ENCODE data around the gene NUAK1.

Gene NUAK1

DNA sequence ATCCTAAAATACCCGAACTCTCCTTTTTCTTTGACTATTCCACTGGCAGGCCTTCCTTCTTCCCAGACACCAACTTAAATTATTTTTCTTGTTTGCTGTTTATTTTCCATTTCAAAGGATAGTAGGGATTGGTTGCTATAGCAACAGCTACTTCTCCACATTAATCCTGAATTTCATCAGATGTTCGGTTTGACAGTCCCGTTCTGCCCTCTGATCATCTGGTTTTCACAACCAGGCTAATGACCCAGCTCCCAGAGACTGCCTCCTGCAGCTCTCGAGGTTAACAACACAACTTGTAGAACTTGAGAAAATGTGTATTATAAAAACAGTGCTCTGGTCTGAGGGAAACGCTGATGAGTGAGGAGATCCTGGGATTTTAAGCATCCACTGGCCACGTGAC is 45.5 kb downstream of the NUAK1 start:
- DNase-seq (ENCODE audit: low read depth in 1 of 2, low spot score in 1 of 2): no peak
- TF ChIP-seq, protein P1, sequence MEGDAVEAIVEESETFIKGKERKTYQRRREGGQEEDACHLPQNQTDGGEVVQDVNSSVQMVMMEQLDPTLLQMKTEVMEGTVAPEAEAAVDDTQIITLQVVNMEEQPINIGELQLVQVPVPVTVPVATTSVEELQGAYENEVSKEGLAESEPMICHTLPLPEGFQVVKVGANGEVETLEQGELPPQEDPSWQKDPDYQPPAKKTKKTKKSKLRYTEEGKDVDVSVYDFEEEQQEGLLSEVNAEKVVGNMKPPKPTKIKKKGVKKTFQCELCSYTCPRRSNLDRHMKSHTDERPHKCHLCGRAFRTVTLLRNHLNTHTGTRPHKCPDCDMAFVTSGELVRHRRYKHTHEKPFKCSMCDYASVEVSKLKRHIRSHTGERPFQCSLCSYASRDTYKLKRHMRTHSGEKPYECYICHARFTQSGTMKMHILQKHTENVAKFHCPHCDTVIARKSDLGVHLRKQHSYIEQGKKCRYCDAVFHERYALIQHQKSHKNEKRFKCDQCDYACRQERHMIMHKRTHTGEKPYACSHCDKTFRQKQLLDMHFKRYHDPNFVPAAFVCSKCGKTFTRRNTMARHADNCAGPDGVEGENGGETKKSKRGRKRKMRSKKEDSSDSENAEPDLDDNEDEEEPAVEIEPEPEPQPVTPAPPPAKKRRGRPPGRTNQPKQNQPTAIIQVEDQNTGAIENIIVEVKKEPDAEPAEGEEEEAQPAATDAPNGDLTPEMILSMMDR (IDR thresholded peaks at IDR 0.05; ENCODE audit: insufficient read depth, low read length): no peak
- no peak for TF ChIP-seq GABPA (IDR thresholded peaks at IDR 0.05; ENCODE audit: low read depth)
- TF ChIP-seq POLR2AphosphoS5 (IDR thresholded peaks at IDR 0.05; ENCODE audit: low read depth): no peak
- TF ChIP-seq, protein P2, sequence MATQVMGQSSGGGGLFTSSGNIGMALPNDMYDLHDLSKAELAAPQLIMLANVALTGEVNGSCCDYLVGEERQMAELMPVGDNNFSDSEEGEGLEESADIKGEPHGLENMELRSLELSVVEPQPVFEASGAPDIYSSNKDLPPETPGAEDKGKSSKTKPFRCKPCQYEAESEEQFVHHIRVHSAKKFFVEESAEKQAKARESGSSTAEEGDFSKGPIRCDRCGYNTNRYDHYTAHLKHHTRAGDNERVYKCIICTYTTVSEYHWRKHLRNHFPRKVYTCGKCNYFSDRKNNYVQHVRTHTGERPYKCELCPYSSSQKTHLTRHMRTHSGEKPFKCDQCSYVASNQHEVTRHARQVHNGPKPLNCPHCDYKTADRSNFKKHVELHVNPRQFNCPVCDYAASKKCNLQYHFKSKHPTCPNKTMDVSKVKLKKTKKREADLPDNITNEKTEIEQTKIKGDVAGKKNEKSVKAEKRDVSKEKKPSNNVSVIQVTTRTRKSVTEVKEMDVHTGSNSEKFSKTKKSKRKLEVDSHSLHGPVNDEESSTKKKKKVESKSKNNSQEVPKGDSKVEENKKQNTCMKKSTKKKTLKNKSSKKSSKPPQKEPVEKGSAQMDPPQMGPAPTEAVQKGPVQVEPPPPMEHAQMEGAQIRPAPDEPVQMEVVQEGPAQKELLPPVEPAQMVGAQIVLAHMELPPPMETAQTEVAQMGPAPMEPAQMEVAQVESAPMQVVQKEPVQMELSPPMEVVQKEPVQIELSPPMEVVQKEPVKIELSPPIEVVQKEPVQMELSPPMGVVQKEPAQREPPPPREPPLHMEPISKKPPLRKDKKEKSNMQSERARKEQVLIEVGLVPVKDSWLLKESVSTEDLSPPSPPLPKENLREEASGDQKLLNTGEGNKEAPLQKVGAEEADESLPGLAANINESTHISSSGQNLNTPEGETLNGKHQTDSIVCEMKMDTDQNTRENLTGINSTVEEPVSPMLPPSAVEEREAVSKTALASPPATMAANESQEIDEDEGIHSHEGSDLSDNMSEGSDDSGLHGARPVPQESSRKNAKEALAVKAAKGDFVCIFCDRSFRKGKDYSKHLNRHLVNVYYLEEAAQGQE (IDR thresholded peaks at IDR 0.05; ENCODE audit: insufficient replicate concordance, low read depth): no peak
- no peak for TF ChIP-seq SPI1 (IDR thresholded peaks at IDR 0.05; ENCODE audit: borderline replicate concordance, low read depth)

DNA sequence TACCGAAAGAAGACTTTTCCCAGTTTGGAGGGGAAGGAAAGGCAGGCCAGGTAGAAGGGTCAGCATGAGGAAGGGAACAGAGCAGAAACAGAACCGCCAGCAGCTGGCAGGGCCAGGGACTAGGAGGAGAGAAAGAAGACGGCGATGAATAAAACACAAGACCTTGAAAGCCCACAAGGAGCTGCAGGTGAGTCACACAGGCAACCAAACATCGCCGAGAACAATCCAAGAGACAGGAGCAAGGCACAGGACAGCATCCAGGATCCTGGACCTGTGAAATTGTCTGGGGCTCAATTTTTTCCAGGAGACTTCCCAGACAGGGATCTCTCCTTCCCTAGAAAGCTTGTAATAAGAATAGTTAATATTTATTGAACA is 47.3 kb downstream of the NUAK1 start:
- no peak overlapping the region for H3K4me3 ChIP-seq (replicated peaks; ENCODE audit: insufficient read depth, low read length)
- no peak for TF ChIP-seq SPI1 (IDR thresholded peaks at IDR 0.05; ENCODE audit: borderline replicate concordance, low read depth)
- no peak for TF ChIP-seq GABPA (IDR thresholded peaks at IDR 0.05; ENCODE audit: low read depth)
- TF ChIP-seq, protein P2 (IDR thresholded peaks at IDR 0.05; ENCODE audit: insufficient replicate concordance, low read depth): no peak
- TF ChIP-seq, protein P1 (IDR thresholded peaks at IDR 0.05; ENCODE audit: insufficient read depth, low read length): no peak
- TF ChIP-seq POLR2AphosphoS5 (IDR thresholded peaks at IDR 0.05; ENCODE audit: low read depth): no peak
- no peak for DNase-seq (ENCODE audit: low read depth in 1 of 2, low spot score in 1 of 2)
- no peak overlapping the region for H3K27ac ChIP-seq (replicated peaks)
- no peaks in the 10 kb centered on the region for H3K27me3 ChIP-seq (ENCODE audit: insufficient read depth, poor library complexity, severe bottlenecking)

More for the DNA sequence above, 45.5 kb downstream of the NUAK1 start:
- H3K27ac ChIP-seq (replicated peaks): no peak overlapping the region
- H3K4me3 ChIP-seq (replicated peaks; ENCODE audit: insufficient read depth, low read length): no peak overlapping the region
- no peaks in the 10 kb centered on the region for H3K27me3 ChIP-seq (ENCODE audit: insufficient read depth, poor library complexity, severe bottlenecking)

DNA sequence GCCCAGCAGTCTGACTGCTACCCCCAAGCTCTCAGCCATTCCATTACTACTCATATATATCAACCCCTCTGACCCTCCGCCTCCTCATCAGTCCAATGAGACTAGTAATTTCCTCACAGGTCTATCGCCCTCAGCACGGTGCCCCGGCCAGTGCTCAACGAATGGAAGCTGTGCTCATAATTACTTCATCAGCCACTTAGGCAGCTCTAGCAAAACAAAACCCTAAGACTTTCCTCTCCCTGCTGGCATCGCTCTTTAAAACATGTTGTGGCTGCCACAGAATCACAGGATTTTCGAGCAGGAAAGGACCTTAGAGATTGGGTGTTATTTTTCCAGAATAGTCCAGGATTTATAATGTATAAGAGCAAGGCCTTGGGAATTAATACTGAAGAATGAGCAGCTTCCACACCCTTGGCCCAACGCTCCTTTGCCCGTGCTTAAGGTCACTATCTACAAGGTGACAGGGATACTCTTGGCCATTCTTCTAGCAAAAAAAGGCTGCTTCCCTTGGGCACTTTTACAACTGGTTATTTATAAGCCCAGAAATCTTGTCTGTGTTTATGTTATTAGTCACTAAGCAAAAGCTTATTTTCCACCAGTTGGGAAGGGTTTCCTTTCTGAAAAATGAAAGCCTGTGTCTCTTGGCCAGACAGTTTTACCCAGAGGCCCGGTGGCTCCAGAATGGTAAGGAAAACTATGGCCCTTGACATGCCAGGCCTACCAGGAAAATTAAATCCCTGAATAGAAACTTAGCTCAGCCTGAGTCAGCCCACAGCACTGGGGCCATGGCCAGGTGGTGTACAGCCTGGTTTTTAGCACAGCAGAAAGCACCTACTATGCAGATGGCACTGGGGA is 47.9 kb downstream of the NUAK1 start:
- Histone ChIP-seq H3K27ac (replicated peaks) (no peak overlapping the region), H3K27me3 (ENCODE audit: insufficient read depth, poor library complexity, severe bottlenecking) (no peaks in the 10 kb centered on the region), H3K4me3 (replicated peaks; ENCODE audit: insufficient read depth, low read length) (no peak overlapping the region)
- no peak for TF ChIP-seq SPI1 (IDR thresholded peaks at IDR 0.05; ENCODE audit: borderline replicate concordance, low read depth)
- TF ChIP-seq, protein P2 (IDR thresholded peaks at IDR 0.05; ENCODE audit: insufficient replicate concordance, low read depth): no peak
- TF ChIP-seq POLR2AphosphoS5 (IDR thresholded peaks at IDR 0.05; ENCODE audit: low read depth): no peak
- TF ChIP-seq GABPA (IDR thresholded peaks at IDR 0.05; ENCODE audit: low read depth): no peak
- TF ChIP-seq, protein P1 (IDR thresholded peaks at IDR 0.05; ENCODE audit: insufficient read depth, low read length): no peak
- no peak for DNase-seq (ENCODE audit: low read depth in 1 of 2, low spot score in 1 of 2)
